ENCODE results near the gene PCP2. TPM values are rescaled to one million over a fixed set of nuclear protein-coding genes. Genes with fewer than 3 reads are reported as not detected.

The PCP2 gene
- total RNA-seq, 1 experiment from 2014 or later, result 1.9 TPM

DNA sequence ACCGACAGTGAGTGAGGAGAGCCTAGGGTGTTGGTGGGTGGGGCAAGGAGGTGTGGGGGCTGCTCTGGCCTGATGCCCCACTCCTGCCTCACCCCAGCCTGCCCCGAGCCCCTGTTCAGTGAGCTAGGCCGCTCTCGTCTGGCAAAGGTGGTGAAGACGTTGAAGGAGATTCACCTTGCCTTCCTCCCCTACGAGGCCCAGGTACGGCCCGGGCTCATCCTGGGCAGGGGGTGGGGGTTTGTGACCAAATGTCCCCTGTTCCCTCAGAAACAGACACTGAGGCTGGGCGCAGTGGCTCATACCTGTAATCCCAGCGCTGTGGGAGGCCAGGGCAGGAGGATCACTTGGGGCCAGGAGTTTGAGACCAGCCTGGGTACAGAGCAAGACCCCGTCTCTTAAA is 7.3 kb upstream of the PCP2 start:
- Histone ChIP-seq H3K36me3 (ENCODE audit: control insufficient read depth, insufficient read depth, low read length) (peaks cover 2% of the 10 kb centered on the region), H3K9me3 (no peaks in the 10 kb centered on the region), H3K4me1 (peaks cover 7% of the 10 kb centered on the region), H3K4me3 (ENCODE audit: low read depth, low read length) (no peak overlapping the region), H3K27me3 (replicated peaks; ENCODE audit: control insufficient read depth, insufficient read depth, low read length) (no peaks in the 10 kb centered on the region)
- no peaks in the 10 kb centered on the region for H3K27me3 Mint-ChIP-seq (ENCODE audit: insufficient read depth, unreplicated experiment)
- no peak overlapping the region for H3K4me3 Mint-ChIP-seq (ENCODE audit: unreplicated experiment)
- no TSS peak for BruUV-seq (replicated peaks)
- POLR2A ChIA-PET, result interaction anchor here (0.6 to 0.8 kb wide), 2 partner anchors 40 to 159 kb away, joined by 3 read pairs; partner anchors contain the start of gene TRAPPC5
- DNase-seq, result no peak
- H3K9me3 Mint-ChIP-seq (ENCODE audit: unreplicated experiment), result peaks cover 9% of the 10 kb centered on the region
- intact Hi-C loops (cut with micrococcal nuclease; ENCODE audit: unreplicated experiment), result no loop called here
- no peak overlapping the region for H3K27ac Mint-ChIP-seq (ENCODE audit: unreplicated experiment)
- CTCF ChIA-PET, result interaction anchor here (1.4 to 1.5 kb wide), 2 partner anchors 40 to 72 kb away, joined by 5 to 6 read pairs; partner anchors contain the start of gene TRAPPC5
- TF ChIP-seq, protein P1, sequence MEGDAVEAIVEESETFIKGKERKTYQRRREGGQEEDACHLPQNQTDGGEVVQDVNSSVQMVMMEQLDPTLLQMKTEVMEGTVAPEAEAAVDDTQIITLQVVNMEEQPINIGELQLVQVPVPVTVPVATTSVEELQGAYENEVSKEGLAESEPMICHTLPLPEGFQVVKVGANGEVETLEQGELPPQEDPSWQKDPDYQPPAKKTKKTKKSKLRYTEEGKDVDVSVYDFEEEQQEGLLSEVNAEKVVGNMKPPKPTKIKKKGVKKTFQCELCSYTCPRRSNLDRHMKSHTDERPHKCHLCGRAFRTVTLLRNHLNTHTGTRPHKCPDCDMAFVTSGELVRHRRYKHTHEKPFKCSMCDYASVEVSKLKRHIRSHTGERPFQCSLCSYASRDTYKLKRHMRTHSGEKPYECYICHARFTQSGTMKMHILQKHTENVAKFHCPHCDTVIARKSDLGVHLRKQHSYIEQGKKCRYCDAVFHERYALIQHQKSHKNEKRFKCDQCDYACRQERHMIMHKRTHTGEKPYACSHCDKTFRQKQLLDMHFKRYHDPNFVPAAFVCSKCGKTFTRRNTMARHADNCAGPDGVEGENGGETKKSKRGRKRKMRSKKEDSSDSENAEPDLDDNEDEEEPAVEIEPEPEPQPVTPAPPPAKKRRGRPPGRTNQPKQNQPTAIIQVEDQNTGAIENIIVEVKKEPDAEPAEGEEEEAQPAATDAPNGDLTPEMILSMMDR (IDR thresholded peaks at IDR 0.05; ENCODE audit: insufficient read depth in 1 of 2, low read depth in 1 of 2, low read length in 1 of 2, severe bottlenecking in 1 of 2, unreplicated experiment in 1 of 2), result no peak
- H3K36me3 Mint-ChIP-seq (ENCODE audit: insufficient read depth, unreplicated experiment), result peaks cover 25% of the 10 kb centered on the region
- no peaks in the 10 kb centered on the region for H3K4me1 Mint-ChIP-seq (ENCODE audit: low read depth, unreplicated experiment)

GRCh38 chr19:7639863-7640348 is 6.4 kb upstream of the PCP2 start:
- POLR2A ChIA-PET, result no interaction called here
- intact Hi-C loops (cut with micrococcal nuclease; ENCODE audit: unreplicated experiment), result no loop called here
- peaks cover 30% of the 10 kb centered on the region for H3K36me3 Mint-ChIP-seq (ENCODE audit: insufficient read depth, unreplicated experiment)
- Histone ChIP-seq H3K27me3 (replicated peaks; ENCODE audit: control insufficient read depth, insufficient read depth, low read length) (no peaks in the 10 kb centered on the region), H3K36me3 (ENCODE audit: control insufficient read depth, insufficient read depth, low read length) (peaks cover 2% of the 10 kb centered on the region), H3K4me3 (ENCODE audit: low read depth, low read length) (no peak overlapping the region), H3K9me3 (no peaks in the 10 kb centered on the region), H3K4me1 (peaks cover 7% of the 10 kb centered on the region)
- no TSS peak for BruUV-seq (replicated peaks)
- peak overlapping the region; percentile 2 for H3K4me3 Mint-ChIP-seq (ENCODE audit: unreplicated experiment)
- no peak for DNase-seq
- no peaks in the 10 kb centered on the region for H3K4me1 Mint-ChIP-seq (ENCODE audit: low read depth, unreplicated experiment)
- TF ChIP-seq, protein P1 (IDR thresholded peaks at IDR 0.05; ENCODE audit: insufficient read depth in 1 of 2, low read depth in 1 of 2, low read length in 1 of 2, severe bottlenecking in 1 of 2, unreplicated experiment in 1 of 2), result no peak
- H3K27me3 Mint-ChIP-seq (ENCODE audit: insufficient read depth, unreplicated experiment), result no peaks in the 10 kb centered on the region
- CTCF ChIA-PET, result no interaction called here
- no peak overlapping the region for H3K27ac Mint-ChIP-seq (ENCODE audit: unreplicated experiment)
- peaks cover 9% of the 10 kb centered on the region for H3K9me3 Mint-ChIP-seq (ENCODE audit: unreplicated experiment)

- H3K27me3 Mint-ChIP-seq (ENCODE audit: insufficient read depth, unreplicated experiment), result no peaks in the 10 kb centered on the region
- H3K27me3 ChIP-seq (replicated peaks; ENCODE audit: control insufficient read depth, insufficient read depth, low read length), result no peaks in the 10 kb centered on the region
- POLR2A ChIA-PET, result no interaction called here
- H3K9me3 ChIP-seq, result no peaks in the 10 kb centered on the region
- H3K9me3 Mint-ChIP-seq (ENCODE audit: unreplicated experiment), result peaks cover 9% of the 10 kb centered on the region
- no peaks in the 10 kb centered on the region for H3K4me1 Mint-ChIP-seq (ENCODE audit: low read depth, unreplicated experiment)
- DNase-seq, result no peak
- no peak overlapping the region for H3K4me3 ChIP-seq (ENCODE audit: low read depth, low read length)
- BruUV-seq (replicated peaks), result no TSS peak
- CTCF ChIA-PET, result no interaction called here
- peaks cover 22% of the 10 kb centered on the region for H3K36me3 Mint-ChIP-seq (ENCODE audit: insufficient read depth, unreplicated experiment)
- H3K27ac Mint-ChIP-seq (ENCODE audit: unreplicated experiment), result no peak overlapping the region
- TF ChIP-seq, protein P1 (IDR thresholded peaks at IDR 0.05; ENCODE audit: insufficient read depth in 1 of 2, low read depth in 1 of 2, low read length in 1 of 2, severe bottlenecking in 1 of 2, unreplicated experiment in 1 of 2), result no peak
- intact Hi-C loops (cut with micrococcal nuclease; ENCODE audit: unreplicated experiment), result no loop called here
- H3K4me1 ChIP-seq, result peaks cover 7% of the 10 kb centered on the region
- no peak overlapping the region for H3K4me3 Mint-ChIP-seq (ENCODE audit: unreplicated experiment)
- peaks cover 2% of the 10 kb centered on the region for H3K36me3 ChIP-seq (ENCODE audit: control insufficient read depth, insufficient read depth, low read length)
Observed at GRCh38 chr19:7638802-7639465, 5.4 kb upstream of the PCP2 start.

Measured in Caco-2 (cell line).